ENCODE measurements around the gene TBC1D14.

TBC1D14 gene

GRCh38 chr4:6938647-6939271 is 29.1 kb downstream of the TBC1D14 start:
- no peak for DNase-seq
- no peaks in the 10 kb centered on the region for H3K9me3 ChIP-seq (ENCODE audit: control insufficient read depth, low read length)
- peaks cover 48% of the 10 kb centered on the region for H3K4me1 ChIP-seq (ENCODE audit: control insufficient read depth, insufficient read depth, low read length, poor library complexity, severe bottlenecking)
- peak overlapping the region; percentile 40 for H3K27ac ChIP-seq (ENCODE audit: insufficient read depth, low read length, poor library complexity, severe bottlenecking)
- no peaks in the 10 kb centered on the region for H3K36me3 ChIP-seq (ENCODE audit: control insufficient read depth, insufficient read depth, low read length)
- H3K4me3 ChIP-seq (ENCODE audit: insufficient read depth, low read depth, low read length, poor library complexity, severe bottlenecking): no peak overlapping the region
- no peaks in the 10 kb centered on the region for H3K27me3 ChIP-seq (replicated peaks; ENCODE audit: control insufficient read depth, insufficient read depth, low read length, poor library complexity, severe bottlenecking)

- DNase-seq: no peak
- Histone ChIP-seq H3K27me3 (replicated peaks; ENCODE audit: control insufficient read depth, insufficient read depth, low read length, poor library complexity, severe bottlenecking) (no peaks in the 10 kb centered on the region), H3K4me3 (ENCODE audit: insufficient read depth, low read depth, low read length, poor library complexity, severe bottlenecking) (no peak overlapping the region), H3K36me3 (ENCODE audit: control insufficient read depth, insufficient read depth, low read length) (no peaks in the 10 kb centered on the region), H3K27ac (ENCODE audit: insufficient read depth, low read length, poor library complexity, severe bottlenecking) (peak overlapping the region; percentile 39), H3K4me1 (ENCODE audit: control insufficient read depth, insufficient read depth, low read length, poor library complexity, severe bottlenecking) (peaks cover 48% of the 10 kb centered on the region), H3K9me3 (ENCODE audit: control insufficient read depth, low read length) (no peaks in the 10 kb centered on the region)
Observed at GRCh38 chr4:6939761-6940743, 30.4 kb downstream of the TBC1D14 start.

GRCh38 chr4:6940744-6941137 is 31.1 kb downstream of the TBC1D14 start:
- Histone ChIP-seq H3K4me3 (ENCODE audit: insufficient read depth, low read depth, low read length, poor library complexity, severe bottlenecking) (no peak overlapping the region), H3K9me3 (ENCODE audit: control insufficient read depth, low read length) (no peaks in the 10 kb centered on the region), H3K36me3 (ENCODE audit: control insufficient read depth, insufficient read depth, low read length) (no peaks in the 10 kb centered on the region), H3K4me1 (ENCODE audit: control insufficient read depth, insufficient read depth, low read length, poor library complexity, severe bottlenecking) (peaks cover 48% of the 10 kb centered on the region), H3K27ac (ENCODE audit: insufficient read depth, low read length, poor library complexity, severe bottlenecking) (peak overlapping the region; percentile 35), H3K27me3 (replicated peaks; ENCODE audit: control insufficient read depth, insufficient read depth, low read length, poor library complexity, severe bottlenecking) (no peaks in the 10 kb centered on the region)
- no peak for DNase-seq

- DNase-seq: no peak
- Histone ChIP-seq H3K9me3 (ENCODE audit: control insufficient read depth, low read length) (no peaks in the 10 kb centered on the region), H3K27me3 (replicated peaks; ENCODE audit: control insufficient read depth, insufficient read depth, low read length, poor library complexity, severe bottlenecking) (no peaks in the 10 kb centered on the region), H3K4me3 (ENCODE audit: insufficient read depth, low read depth, low read length, poor library complexity, severe bottlenecking) (peak overlapping the region; percentile 23), H3K4me1 (ENCODE audit: control insufficient read depth, insufficient read depth, low read length, poor library complexity, severe bottlenecking) (peaks cover 48% of the 10 kb centered on the region), H3K36me3 (ENCODE audit: control insufficient read depth, insufficient read depth, low read length) (no peaks in the 10 kb centered on the region), H3K27ac (ENCODE audit: insufficient read depth, low read length, poor library complexity, severe bottlenecking) (peak overlapping the region; percentile 41)
Observed at GRCh38 chr4:6941796-6942195, 32.2 kb downstream of the TBC1D14 start.

- Histone ChIP-seq H3K9me3 (ENCODE audit: control insufficient read depth, low read length) (no peaks in the 10 kb centered on the region), H3K4me1 (ENCODE audit: control insufficient read depth, insufficient read depth, low read length, poor library complexity, severe bottlenecking) (peaks cover 48% of the 10 kb centered on the region), H3K36me3 (ENCODE audit: control insufficient read depth, insufficient read depth, low read length) (no peaks in the 10 kb centered on the region), H3K27me3 (replicated peaks; ENCODE audit: control insufficient read depth, insufficient read depth, low read length, poor library complexity, severe bottlenecking) (no peaks in the 10 kb centered on the region), H3K27ac (ENCODE audit: insufficient read depth, low read length, poor library complexity, severe bottlenecking) (peak overlapping the region; percentile 53), H3K4me3 (ENCODE audit: insufficient read depth, low read depth, low read length, poor library complexity, severe bottlenecking) (peak overlapping the region; percentile 21)
- no peak for DNase-seq
Observed at GRCh38 chr4:6942238-6942800, 32.7 kb downstream of the TBC1D14 start.

GRCh38 chr4:6943012-6943884 is 33.6 kb downstream of the TBC1D14 start:
- Histone ChIP-seq H3K36me3 (ENCODE audit: control insufficient read depth, insufficient read depth, low read length) (no peaks in the 10 kb centered on the region), H3K27me3 (replicated peaks; ENCODE audit: control insufficient read depth, insufficient read depth, low read length, poor library complexity, severe bottlenecking) (no peaks in the 10 kb centered on the region), H3K9me3 (ENCODE audit: control insufficient read depth, low read length) (no peaks in the 10 kb centered on the region), H3K4me3 (ENCODE audit: insufficient read depth, low read depth, low read length, poor library complexity, severe bottlenecking) (peak overlapping the region; percentile 21), H3K27ac (ENCODE audit: insufficient read depth, low read length, poor library complexity, severe bottlenecking) (peak overlapping the region; percentile 53), H3K4me1 (ENCODE audit: control insufficient read depth, insufficient read depth, low read length, poor library complexity, severe bottlenecking) (peaks cover 42% of the 10 kb centered on the region)
- DNase-seq: no peak

GRCh38 chr4:6943885-6944225 is 34.2 kb downstream of the TBC1D14 start:
- Histone ChIP-seq H3K27ac (ENCODE audit: insufficient read depth, low read length, poor library complexity, severe bottlenecking) (no peak overlapping the region), H3K4me1 (ENCODE audit: control insufficient read depth, insufficient read depth, low read length, poor library complexity, severe bottlenecking) (peaks cover 41% of the 10 kb centered on the region), H3K9me3 (ENCODE audit: control insufficient read depth, low read length) (no peaks in the 10 kb centered on the region), H3K4me3 (ENCODE audit: insufficient read depth, low read depth, low read length, poor library complexity, severe bottlenecking) (no peak overlapping the region), H3K27me3 (replicated peaks; ENCODE audit: control insufficient read depth, insufficient read depth, low read length, poor library complexity, severe bottlenecking) (no peaks in the 10 kb centered on the region), H3K36me3 (ENCODE audit: control insufficient read depth, insufficient read depth, low read length) (no peaks in the 10 kb centered on the region)
- DNase-seq: no peak

- H3K9me3 ChIP-seq (ENCODE audit: control insufficient read depth, low read length): no peaks in the 10 kb centered on the region
- H3K27ac ChIP-seq (ENCODE audit: insufficient read depth, low read length, poor library complexity, severe bottlenecking): no peak overlapping the region
- H3K4me1 ChIP-seq (ENCODE audit: control insufficient read depth, insufficient read depth, low read length, poor library complexity, severe bottlenecking): peaks cover 37% of the 10 kb centered on the region
- H3K4me3 ChIP-seq (ENCODE audit: insufficient read depth, low read depth, low read length, poor library complexity, severe bottlenecking): no peak overlapping the region
- DNase-seq: no peak
- no peaks in the 10 kb centered on the region for H3K27me3 ChIP-seq (replicated peaks; ENCODE audit: control insufficient read depth, insufficient read depth, low read length, poor library complexity, severe bottlenecking)
- no peaks in the 10 kb centered on the region for H3K36me3 ChIP-seq (ENCODE audit: control insufficient read depth, insufficient read depth, low read length)
Observed at GRCh38 chr4:6944301-6945051, 34.9 kb downstream of the TBC1D14 start.

GRCh38 chr4:6945052-6945409 is 35.4 kb downstream of the TBC1D14 start:
- no peaks in the 10 kb centered on the region for H3K36me3 ChIP-seq (ENCODE audit: control insufficient read depth, insufficient read depth, low read length)
- H3K9me3 ChIP-seq (ENCODE audit: control insufficient read depth, low read length): no peaks in the 10 kb centered on the region
- no peak overlapping the region for H3K4me3 ChIP-seq (ENCODE audit: insufficient read depth, low read depth, low read length, poor library complexity, severe bottlenecking)
- H3K4me1 ChIP-seq (ENCODE audit: control insufficient read depth, insufficient read depth, low read length, poor library complexity, severe bottlenecking): peaks cover 31% of the 10 kb centered on the region
- no peaks in the 10 kb centered on the region for H3K27me3 ChIP-seq (replicated peaks; ENCODE audit: control insufficient read depth, insufficient read depth, low read length, poor library complexity, severe bottlenecking)
- H3K27ac ChIP-seq (ENCODE audit: insufficient read depth, low read length, poor library complexity, severe bottlenecking): no peak overlapping the region
- no peak for DNase-seq

Data from effector memory CD4-positive, alpha-beta T cell (primary cell).